ENCODE results near the gene CMSS1.
A peak's percentile ranks its signal among the peaks of the same experiment; 100 is the strongest.

The CMSS1 gene

GRCh38 chr3:99823723-99824711 is 6.4 kb downstream of the CMSS1 start:
- no CpG with 5 or more reads among the region's 14 CpGs for WGBS (ENCODE audit: extremely low coverage, insufficient coverage, low lambda C conversion rate)
- H3K4ac ChIP-seq (ENCODE audit: low read depth, low read length), result no peak overlapping the region
- H4K8ac ChIP-seq (ENCODE audit: low read depth, low read length), result no peak overlapping the region
- peaks cover 7% of the 10 kb centered on the region for H3K79me2 ChIP-seq (ENCODE audit: control insufficient read depth, insufficient read depth, low read length)
- no peaks in the 10 kb centered on the region for H3K27me3 ChIP-seq (ENCODE audit: insufficient read depth, low read length, poor library complexity)
- H3K9ac ChIP-seq (ENCODE audit: low read length), result no peak overlapping the region
- peak; percentile 22 for DNase-seq
- H3K36me3 ChIP-seq (ENCODE audit: control insufficient read depth, insufficient read depth, low read length), result no peaks in the 10 kb centered on the region
- no peak overlapping the region for H3K4me2 ChIP-seq (ENCODE audit: low read length)
- H3K79me1 ChIP-seq (ENCODE audit: low read length), result peaks cover 2% of the 10 kb centered on the region
- H2BK5ac ChIP-seq (ENCODE audit: low read length), result no peak overlapping the region
- H3K27ac ChIP-seq (ENCODE audit: low read depth, low read length), result no peak overlapping the region
- no peak overlapping the region for H3K18ac ChIP-seq (ENCODE audit: low read length)
- no peak overlapping the region for H3K56ac ChIP-seq (ENCODE audit: low read length)
- no peak overlapping the region for H3K4me3 ChIP-seq (ENCODE audit: low read length)
- no peak overlapping the region for H4K5ac ChIP-seq (ENCODE audit: low read length)
- no peak overlapping the region for H3K23ac ChIP-seq (ENCODE audit: low read length)
- no peak overlapping the region for H2BK120ac ChIP-seq (ENCODE audit: low read depth, low read length)
- no peak overlapping the region for H2AK5ac ChIP-seq (ENCODE audit: low read length)
- no peak overlapping the region for H2BK15ac ChIP-seq (replicated peaks; ENCODE audit: low read depth)
- no peaks in the 10 kb centered on the region for H3K4me1 ChIP-seq (ENCODE audit: control insufficient read depth, low read depth, low read length)

DNA sequence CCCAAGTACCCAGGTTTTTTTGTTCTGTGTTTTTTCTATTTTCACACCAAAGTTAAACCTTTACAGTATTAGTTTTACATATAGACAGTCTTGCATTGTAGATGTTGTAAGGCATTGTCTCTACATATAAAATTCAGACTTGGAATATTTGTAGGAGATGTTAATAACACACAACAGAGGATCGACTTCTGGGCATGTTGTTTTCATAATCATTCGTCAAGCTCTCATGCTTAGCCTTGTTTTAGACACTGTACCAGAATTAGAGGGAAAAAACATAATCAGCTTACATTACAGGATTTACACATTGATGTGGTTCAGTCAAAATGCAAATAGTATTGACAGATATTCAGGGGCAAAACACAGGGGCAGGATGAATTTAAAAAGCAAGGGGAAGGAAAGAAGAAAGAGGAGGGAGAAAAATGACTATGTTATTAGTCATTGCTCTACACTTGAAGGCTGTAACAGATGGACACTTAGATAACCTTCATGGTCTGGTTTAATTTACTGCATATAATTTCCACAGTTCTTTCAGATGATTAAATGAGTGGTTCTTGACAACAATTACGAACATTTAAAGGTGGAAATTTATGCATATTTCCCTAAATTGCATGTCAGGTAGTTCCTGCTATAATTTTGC is 7.5 kb downstream of the CMSS1 start:
- Histone ChIP-seq H2BK5ac (ENCODE audit: low read length) (no peak overlapping the region), H4K5ac (ENCODE audit: low read length) (no peak overlapping the region), H3K4me3 (ENCODE audit: low read length) (no peak overlapping the region), H3K56ac (ENCODE audit: low read length) (no peak overlapping the region), H3K79me2 (ENCODE audit: control insufficient read depth, insufficient read depth, low read length) (peaks cover 5% of the 10 kb centered on the region), H3K27ac (ENCODE audit: low read depth, low read length) (no peak overlapping the region), H3K36me3 (ENCODE audit: control insufficient read depth, insufficient read depth, low read length) (no peaks in the 10 kb centered on the region), H2BK120ac (ENCODE audit: low read depth, low read length) (no peak overlapping the region), H3K4ac (ENCODE audit: low read depth, low read length) (no peak overlapping the region), H3K9ac (ENCODE audit: low read length) (no peak overlapping the region), H3K27me3 (ENCODE audit: insufficient read depth, low read length, poor library complexity) (no peaks in the 10 kb centered on the region), H3K79me1 (ENCODE audit: low read length) (peaks cover 4% of the 10 kb centered on the region), H2AK5ac (ENCODE audit: low read length) (no peak overlapping the region), H3K18ac (ENCODE audit: low read length) (no peak overlapping the region), H2BK15ac (replicated peaks; ENCODE audit: low read depth) (no peak overlapping the region), H4K8ac (ENCODE audit: low read depth, low read length) (no peak overlapping the region), H3K23ac (ENCODE audit: low read length) (no peak overlapping the region), H3K4me2 (ENCODE audit: low read length) (no peak overlapping the region), H3K4me1 (ENCODE audit: control insufficient read depth, low read depth, low read length) (no peaks in the 10 kb centered on the region)
- DNase-seq, result no peak
- no CpG with 5 or more reads among the region's 3 CpGs for WGBS (ENCODE audit: extremely low coverage, insufficient coverage, low lambda C conversion rate)

DNA sequence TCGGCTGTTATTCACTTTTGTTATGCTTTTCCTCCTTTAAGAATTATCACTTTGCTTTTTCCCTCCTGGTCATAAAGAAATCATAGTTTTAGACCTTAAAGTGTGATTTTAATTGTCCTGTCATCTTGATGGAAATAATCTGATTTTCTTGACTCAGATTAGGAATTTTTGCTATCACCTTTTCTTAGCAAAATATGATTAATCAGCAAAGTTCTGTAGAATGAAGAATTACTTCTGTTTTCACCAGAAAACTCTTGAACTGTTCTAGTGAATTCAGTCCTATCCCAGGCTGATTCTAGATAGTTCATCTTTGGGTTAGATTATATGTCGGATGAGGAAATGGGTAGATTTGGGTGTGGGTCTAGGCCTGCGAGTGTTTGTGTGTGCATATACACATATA is 12.2 kb downstream of the CMSS1 start:
- H3K79me2 ChIP-seq (ENCODE audit: control insufficient read depth, insufficient read depth, low read length), result peaks cover 2% of the 10 kb centered on the region
- no peaks in the 10 kb centered on the region for H3K36me3 ChIP-seq (ENCODE audit: control insufficient read depth, insufficient read depth, low read length)
- no peak overlapping the region for H3K56ac ChIP-seq (ENCODE audit: low read length)
- H3K27me3 ChIP-seq (ENCODE audit: insufficient read depth, low read length, poor library complexity), result no peaks in the 10 kb centered on the region
- H2BK15ac ChIP-seq (replicated peaks; ENCODE audit: low read depth), result no peak overlapping the region
- no peak overlapping the region for H2BK120ac ChIP-seq (ENCODE audit: low read depth, low read length)
- no peak overlapping the region for H4K8ac ChIP-seq (ENCODE audit: low read depth, low read length)
- H3K4me2 ChIP-seq (ENCODE audit: low read length), result no peak overlapping the region
- H2AK5ac ChIP-seq (ENCODE audit: low read length), result no peak overlapping the region
- H3K9ac ChIP-seq (ENCODE audit: low read length), result no peak overlapping the region
- DNase-seq, result no peak
- no peak overlapping the region for H3K4me3 ChIP-seq (ENCODE audit: low read length)
- H3K23ac ChIP-seq (ENCODE audit: low read length), result no peak overlapping the region
- no peaks in the 10 kb centered on the region for H3K4me1 ChIP-seq (ENCODE audit: control insufficient read depth, low read depth, low read length)
- no peak overlapping the region for H4K5ac ChIP-seq (ENCODE audit: low read length)
- no peak overlapping the region for H3K18ac ChIP-seq (ENCODE audit: low read length)
- peaks cover 5% of the 10 kb centered on the region for H3K79me1 ChIP-seq (ENCODE audit: low read length)
- no CpG with 5 or more reads among the region's 3 CpGs for WGBS (ENCODE audit: extremely low coverage, insufficient coverage, low lambda C conversion rate)
- no peak overlapping the region for H2BK5ac ChIP-seq (ENCODE audit: low read length)
- no peak overlapping the region for H3K27ac ChIP-seq (ENCODE audit: low read depth, low read length)
- H3K4ac ChIP-seq (ENCODE audit: low read depth, low read length), result no peak overlapping the region

- H3K4me2 ChIP-seq (ENCODE audit: low read length), result no peak overlapping the region
- H2BK120ac ChIP-seq (ENCODE audit: low read depth, low read length), result no peak overlapping the region
- H3K79me1 ChIP-seq (ENCODE audit: low read length), result peaks cover 17% of the 10 kb centered on the region
- WGBS (ENCODE audit: extremely low coverage, insufficient coverage, low lambda C conversion rate), result no CpG with 5 or more reads among the region's 4 CpGs
- peaks cover 5% of the 10 kb centered on the region for H3K79me2 ChIP-seq (ENCODE audit: control insufficient read depth, insufficient read depth, low read length)
- H3K9ac ChIP-seq (ENCODE audit: low read length), result no peak overlapping the region
- H3K27me3 ChIP-seq (ENCODE audit: insufficient read depth, low read length, poor library complexity), result no peaks in the 10 kb centered on the region
- H3K56ac ChIP-seq (ENCODE audit: low read length), result no peak overlapping the region
- H4K8ac ChIP-seq (ENCODE audit: low read depth, low read length), result no peak overlapping the region
- H2BK15ac ChIP-seq (replicated peaks; ENCODE audit: low read depth), result no peak overlapping the region
- H3K27ac ChIP-seq (ENCODE audit: low read depth, low read length), result no peak overlapping the region
- H3K4me1 ChIP-seq (ENCODE audit: control insufficient read depth, low read depth, low read length), result no peaks in the 10 kb centered on the region
- no peak overlapping the region for H3K4ac ChIP-seq (ENCODE audit: low read depth, low read length)
- H2BK5ac ChIP-seq (ENCODE audit: low read length), result no peak overlapping the region
- no peaks in the 10 kb centered on the region for H3K36me3 ChIP-seq (ENCODE audit: control insufficient read depth, insufficient read depth, low read length)
- H3K18ac ChIP-seq (ENCODE audit: low read length), result no peak overlapping the region
- H2AK5ac ChIP-seq (ENCODE audit: low read length), result no peak overlapping the region
- H4K5ac ChIP-seq (ENCODE audit: low read length), result no peak overlapping the region
- H3K4me3 ChIP-seq (ENCODE audit: low read length), result no peak overlapping the region
- DNase-seq, result no peak
- H3K23ac ChIP-seq (ENCODE audit: low read length), result no peak overlapping the region
Observed at GRCh38 chr3:99833617-99834205, 16.0 kb downstream of the CMSS1 start.

- no peak overlapping the region for H2BK5ac ChIP-seq (ENCODE audit: low read length)
- peaks cover 15% of the 10 kb centered on the region for H3K79me1 ChIP-seq (ENCODE audit: low read length)
- no peak overlapping the region for H3K4me3 ChIP-seq (ENCODE audit: low read length)
- H4K5ac ChIP-seq (ENCODE audit: low read length), result no peak overlapping the region
- no peak overlapping the region for H3K4ac ChIP-seq (ENCODE audit: low read depth, low read length)
- no peaks in the 10 kb centered on the region for H3K27me3 ChIP-seq (ENCODE audit: insufficient read depth, low read length, poor library complexity)
- no peak overlapping the region for H3K4me2 ChIP-seq (ENCODE audit: low read length)
- H3K4me1 ChIP-seq (ENCODE audit: control insufficient read depth, low read depth, low read length), result no peaks in the 10 kb centered on the region
- peaks cover 5% of the 10 kb centered on the region for H3K79me2 ChIP-seq (ENCODE audit: control insufficient read depth, insufficient read depth, low read length)
- no peak overlapping the region for H3K23ac ChIP-seq (ENCODE audit: low read length)
- no peak overlapping the region for H4K8ac ChIP-seq (ENCODE audit: low read depth, low read length)
- DNase-seq, result no peak
- H3K56ac ChIP-seq (ENCODE audit: low read length), result no peak overlapping the region
- WGBS (ENCODE audit: extremely low coverage, insufficient coverage, low lambda C conversion rate), result no CpG with 5 or more reads among the region's 2 CpGs
- no peak overlapping the region for H3K9ac ChIP-seq (ENCODE audit: low read length)
- H3K36me3 ChIP-seq (ENCODE audit: control insufficient read depth, insufficient read depth, low read length), result no peaks in the 10 kb centered on the region
- H3K27ac ChIP-seq (ENCODE audit: low read depth, low read length), result no peak overlapping the region
- no peak overlapping the region for H2BK15ac ChIP-seq (replicated peaks; ENCODE audit: low read depth)
- no peak overlapping the region for H3K18ac ChIP-seq (ENCODE audit: low read length)
- no peak overlapping the region for H2BK120ac ChIP-seq (ENCODE audit: low read depth, low read length)
- no peak overlapping the region for H2AK5ac ChIP-seq (ENCODE audit: low read length)
Observed at GRCh38 chr3:99834211-99834957, 16.7 kb downstream of the CMSS1 start.
